ENCODE results near the gene LBX2.
A peak's percentile ranks its signal among the peaks of the same experiment; 100 is the strongest.

LBX2 gene

DNA sequence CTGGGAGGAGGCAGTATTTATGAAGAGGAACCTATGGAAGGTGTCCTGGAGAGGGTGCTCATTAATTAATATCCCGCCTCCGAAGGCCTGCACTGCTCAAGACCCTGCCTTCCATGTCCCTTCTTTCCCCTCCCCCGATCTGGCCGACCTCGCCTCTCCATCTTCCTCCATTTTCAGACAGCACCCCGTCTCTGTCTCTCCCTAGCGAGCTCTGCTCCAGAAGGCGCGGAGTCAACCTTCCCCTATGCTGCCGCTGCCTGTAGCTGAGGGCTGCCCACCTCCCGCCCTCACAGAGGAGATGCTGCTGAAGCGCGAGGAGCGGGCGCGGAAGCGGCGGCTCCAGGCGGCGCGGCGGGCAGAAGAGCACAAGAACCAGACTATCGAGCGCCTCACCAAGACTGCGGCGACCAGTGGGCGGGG lies 42.3 kb downstream of the LBX2 start:
- peak overlapping the region; percentile 67 to 91 for H3K4me3 ChIP-seq (ENCODE audit: low read depth in 1 of 2, low read length in 1 of 2)
- TF ChIP-seq, protein P1, sequence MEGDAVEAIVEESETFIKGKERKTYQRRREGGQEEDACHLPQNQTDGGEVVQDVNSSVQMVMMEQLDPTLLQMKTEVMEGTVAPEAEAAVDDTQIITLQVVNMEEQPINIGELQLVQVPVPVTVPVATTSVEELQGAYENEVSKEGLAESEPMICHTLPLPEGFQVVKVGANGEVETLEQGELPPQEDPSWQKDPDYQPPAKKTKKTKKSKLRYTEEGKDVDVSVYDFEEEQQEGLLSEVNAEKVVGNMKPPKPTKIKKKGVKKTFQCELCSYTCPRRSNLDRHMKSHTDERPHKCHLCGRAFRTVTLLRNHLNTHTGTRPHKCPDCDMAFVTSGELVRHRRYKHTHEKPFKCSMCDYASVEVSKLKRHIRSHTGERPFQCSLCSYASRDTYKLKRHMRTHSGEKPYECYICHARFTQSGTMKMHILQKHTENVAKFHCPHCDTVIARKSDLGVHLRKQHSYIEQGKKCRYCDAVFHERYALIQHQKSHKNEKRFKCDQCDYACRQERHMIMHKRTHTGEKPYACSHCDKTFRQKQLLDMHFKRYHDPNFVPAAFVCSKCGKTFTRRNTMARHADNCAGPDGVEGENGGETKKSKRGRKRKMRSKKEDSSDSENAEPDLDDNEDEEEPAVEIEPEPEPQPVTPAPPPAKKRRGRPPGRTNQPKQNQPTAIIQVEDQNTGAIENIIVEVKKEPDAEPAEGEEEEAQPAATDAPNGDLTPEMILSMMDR (IDR thresholded peaks at IDR 0.05): no peak
- no peaks in the 10 kb centered on the region for H3K27me3 ChIP-seq
- peaks cover 14% of the 10 kb centered on the region for H3K36me3 ChIP-seq
- peaks cover 40 to 44% of the 10 kb centered on the region in 2 experiments for H3K4me1 ChIP-seq (ENCODE audit: control insufficient read depth in 1 of 2, insufficient read depth in 1 of 2, low read depth in 1 of 2, low read length in 1 of 2)
- peak overlapping the region; percentile 93 for H3K27ac ChIP-seq
- no peaks in the 10 kb centered on the region for H3K9me3 ChIP-seq

DNA sequence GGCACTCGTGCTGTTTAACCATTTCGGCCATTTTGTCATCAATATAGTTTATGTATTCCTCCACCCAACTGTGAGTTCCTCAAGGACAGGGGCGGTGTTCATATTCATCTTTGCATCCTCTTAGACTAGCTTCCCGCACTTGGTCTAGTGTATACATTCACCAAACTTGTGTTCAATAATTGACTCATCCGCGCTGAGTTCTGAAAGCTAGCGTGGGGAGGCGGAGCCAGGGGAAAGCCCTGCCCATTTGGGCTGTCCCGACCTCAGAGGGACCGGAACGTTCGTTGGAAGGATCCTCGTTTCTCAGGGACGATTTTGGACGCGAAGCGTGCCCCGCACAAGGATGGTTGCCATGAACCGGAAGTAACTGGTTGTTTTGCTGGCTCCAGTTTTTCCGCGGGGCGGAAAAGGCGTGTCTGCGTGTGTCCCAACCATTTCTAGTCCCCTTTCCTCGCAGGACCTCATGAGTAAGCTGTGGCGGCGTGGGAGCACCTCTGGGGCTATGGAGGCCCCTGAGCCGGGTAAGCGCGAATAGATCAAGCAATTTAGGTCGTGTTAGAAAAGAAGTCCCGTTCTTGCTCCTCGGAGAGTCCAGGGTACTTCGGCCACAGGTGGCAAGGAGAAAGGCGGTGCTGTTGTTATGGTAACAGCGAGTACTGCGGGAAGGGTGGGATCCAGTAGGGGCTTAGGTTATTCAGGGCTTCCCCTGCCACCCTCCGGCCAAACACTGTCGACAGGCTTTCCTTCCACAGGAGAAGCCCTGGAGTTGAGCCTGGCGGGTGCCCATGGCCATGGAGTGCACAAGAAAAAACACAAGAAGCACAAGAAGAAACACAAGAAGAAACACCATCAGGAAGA lies 44.5 kb downstream of the LBX2 start, which contains the start of gene INO80B:
INO80B (plus strand) TSS at position 434 of the 858 bp plus-strand sequence; CDS start at position 464, 30 bp downstream.
- TF ChIP-seq, protein P1 (IDR thresholded peaks at IDR 0.05): peak; percentile 10
- Histone ChIP-seq H3K9me3 (no peaks in the 10 kb centered on the region), H3K27ac (peak within 1 kb of the TSS; percentile 83), H3K4me1 (ENCODE audit: control insufficient read depth in 1 of 2, insufficient read depth in 1 of 2, low read depth in 1 of 2, low read length in 1 of 2) (peaks cover 40 to 44% of the 10 kb centered on the region in 2 experiments), H3K4me3 (ENCODE audit: low read depth in 1 of 2, low read length in 1 of 2) (peak within 1 kb of the TSS; percentile 85 to 97), H3K27me3 (peaks cover 6% of the 10 kb centered on the region), H3K36me3 (peaks cover 4% of the 10 kb centered on the region)

DNA sequence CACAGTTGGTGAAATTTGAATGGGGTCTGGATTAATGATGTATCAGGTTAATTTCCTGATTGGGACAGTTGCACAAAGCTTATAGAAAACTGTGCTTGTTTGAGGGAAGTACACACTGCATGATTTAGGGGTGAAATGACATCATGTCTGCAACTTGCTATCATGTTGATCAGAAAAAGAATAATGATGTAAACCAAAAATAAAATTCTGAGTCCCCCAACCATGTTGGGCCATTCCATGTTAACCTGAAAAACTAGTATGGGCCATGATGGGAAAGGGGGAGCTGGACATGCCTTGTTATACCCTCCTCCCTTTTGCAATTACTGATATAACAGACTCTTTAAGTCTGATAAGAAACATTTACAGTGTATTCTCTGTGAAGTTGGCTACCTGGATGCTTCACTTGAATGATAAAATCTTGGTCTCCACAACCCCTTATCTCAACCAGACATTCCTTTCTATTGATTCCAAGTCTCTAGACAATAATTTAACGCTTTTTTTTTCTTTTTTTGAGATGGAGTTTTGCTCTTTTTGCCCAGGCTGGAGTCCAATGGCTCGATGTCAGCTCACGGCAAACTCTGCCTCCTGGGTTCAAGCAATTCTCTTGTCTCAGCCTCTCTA lies 48.7 kb downstream of the LBX2 start:
- Histone ChIP-seq H3K27me3 (peaks cover 30% of the 10 kb centered on the region), H3K36me3 (no peaks in the 10 kb centered on the region), H3K4me3 (ENCODE audit: low read depth in 1 of 2, low read length in 1 of 2) (no peak overlapping the region), H3K4me1 (ENCODE audit: control insufficient read depth in 1 of 2, insufficient read depth in 1 of 2, low read depth in 1 of 2, low read length in 1 of 2) (peaks cover 13 to 14% of the 10 kb centered on the region in 2 experiments), H3K9me3 (no peaks in the 10 kb centered on the region), H3K27ac (no peak overlapping the region)
- TF ChIP-seq, protein P1 (IDR thresholded peaks at IDR 0.05): no peak

DNA sequence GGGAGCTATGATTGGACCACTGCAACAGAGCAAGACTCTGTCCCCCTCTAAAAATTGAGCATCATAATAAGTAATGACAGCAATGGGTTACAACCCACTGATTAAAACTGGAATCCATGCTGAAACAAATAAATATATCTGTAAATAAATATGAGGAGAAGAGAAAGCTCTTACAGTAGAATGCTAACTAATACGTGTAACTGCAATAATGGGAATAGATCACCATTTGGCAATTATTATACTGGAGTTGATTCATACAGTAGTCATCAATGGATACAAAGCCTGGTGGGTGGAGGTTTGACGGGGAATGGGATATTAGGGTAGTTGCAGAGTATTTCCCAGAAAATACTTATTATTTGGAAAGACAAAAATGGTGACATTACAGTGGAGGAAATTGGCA lies 50.6 kb downstream of the LBX2 start:
- peaks cover 49% of the 10 kb centered on the region for H3K27me3 ChIP-seq
- no peaks in the 10 kb centered on the region for H3K9me3 ChIP-seq
- no peaks in the 10 kb centered on the region for H3K4me1 ChIP-seq (ENCODE audit: control insufficient read depth in 1 of 2, insufficient read depth in 1 of 2, low read depth in 1 of 2, low read length in 1 of 2)
- no peak overlapping the region for H3K27ac ChIP-seq
- no peak overlapping the region for H3K4me3 ChIP-seq (ENCODE audit: low read depth in 1 of 2, low read length in 1 of 2)
- TF ChIP-seq, protein P1 (IDR thresholded peaks at IDR 0.05): no peak
- H3K36me3 ChIP-seq: no peaks in the 10 kb centered on the region
